IPS-15b (cell line): ENCODE data around the gene GDA.

ENCODE experiments used
- H3K27me3 ChIP-seq: one replicate; pipeline ENCODE4 v1.6.1; 2013; ENCODE audit warnings: low read length; ENCODE audit not compliant: control insufficient read depth, insufficient read depth
- H3K36me3 ChIP-seq: one replicate; pipeline ENCODE4 v1.6.1; 2013; ENCODE audit warnings: low read length; ENCODE audit not compliant: control insufficient read depth, insufficient read depth
- H3K4me1 ChIP-seq: one replicate; pipeline ENCODE4 v1.6.1; 2013; ENCODE audit warnings: mild to moderate bottlenecking, low read length; ENCODE audit not compliant: control insufficient read depth, insufficient read depth
- H3K4me3 ChIP-seq: one replicate; pipeline ENCODE4 v1.5.1; 2013; ENCODE audit warnings: low read depth, low read length
- H3K9ac ChIP-seq: one replicate; pipeline ENCODE4 v1.6.1; 2013; ENCODE audit warnings: low read depth, mild to moderate bottlenecking, low read length
- H3K9me3 ChIP-seq: one replicate; pipeline ENCODE4 v1.6.1; 2013; ENCODE audit warnings: mild to moderate bottlenecking, low read length; ENCODE audit not compliant: control insufficient read depth, insufficient read depth

GDA gene

DNA sequence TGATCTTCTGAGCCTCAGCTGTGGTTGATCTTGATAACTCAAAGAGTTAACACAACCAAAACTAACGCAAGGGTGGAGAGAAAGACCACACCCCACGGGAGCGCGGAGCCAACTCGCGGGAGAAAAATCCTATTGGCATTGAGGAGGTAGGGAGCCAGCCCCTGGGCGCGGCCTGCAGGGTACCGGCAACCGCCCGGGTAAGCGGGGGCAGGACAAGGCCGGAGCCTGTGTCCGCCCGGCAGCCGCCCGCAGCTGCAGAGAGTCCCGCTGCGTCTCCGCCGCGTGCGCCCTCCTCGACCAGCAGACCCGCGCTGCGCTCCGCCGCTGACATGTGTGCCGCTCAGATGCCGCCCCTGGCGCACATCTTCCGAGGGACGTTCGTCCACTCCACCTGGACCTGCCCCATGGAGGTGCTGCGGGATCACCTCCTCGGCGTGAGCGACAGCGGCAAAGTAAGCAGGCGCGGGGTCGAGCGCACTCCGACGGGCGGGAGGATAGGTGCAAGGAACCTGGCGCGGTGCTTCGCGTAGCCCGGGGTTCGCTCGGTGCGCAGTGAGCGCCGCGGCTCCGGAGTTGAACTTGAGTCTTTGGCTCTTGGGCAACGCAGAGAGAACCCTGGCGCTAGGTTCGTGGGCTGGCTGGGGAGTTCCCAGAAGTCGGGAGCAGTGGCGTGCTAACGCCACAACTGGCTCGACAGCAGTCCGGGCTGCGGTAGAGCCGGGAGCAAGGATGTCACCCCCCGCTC is at the start of gene GDA:
GDA (plus strand) TSS at position 210 of the 745 bp plus-strand sequence; CDS start at position 330, 120 bp downstream.
- no peaks in the 10 kb centered on the region for H3K4me1 ChIP-seq
- H3K4me3 ChIP-seq, result peak within 1 kb of the TSS; percentile 74
- H3K36me3 ChIP-seq, result no peaks in the 10 kb centered on the region
- H3K27me3 ChIP-seq, result peaks cover 37% of the 10 kb centered on the region
- H3K9me3 ChIP-seq, result no peaks in the 10 kb centered on the region
- H3K9ac ChIP-seq, result peak within 1 kb of the TSS; percentile 39

DNA sequence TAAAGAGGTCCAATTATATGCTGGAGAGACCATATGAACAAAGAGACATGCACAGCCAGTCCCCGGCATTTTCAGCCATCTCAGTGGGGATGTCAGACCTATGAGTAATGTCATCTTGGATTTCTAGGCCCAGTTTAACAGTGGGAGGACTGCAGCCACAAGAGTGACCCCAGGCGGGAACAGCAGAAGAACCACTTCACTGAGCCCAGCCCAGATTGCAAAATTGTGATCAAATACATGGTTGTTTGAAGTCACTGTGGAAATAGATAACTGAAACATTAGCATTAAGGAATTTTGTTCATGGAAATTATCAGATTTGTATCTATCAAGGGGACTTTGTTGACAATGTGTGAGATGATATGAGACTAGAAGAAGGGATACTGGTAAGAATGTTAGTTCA is 46.7 kb upstream of the GDA start:
- Histone ChIP-seq H3K4me1 (no peaks in the 10 kb centered on the region), H3K9ac (no peak overlapping the region)

GRCh38 chr9:72113056-72113455 is 36.2 kb upstream of the GDA start:
- H3K4me3 ChIP-seq, result no peak overlapping the region

More for the DNA sequence above, 46.7 kb upstream of the GDA start:
- Histone ChIP-seq H3K9me3 (no peaks in the 10 kb centered on the region), H3K36me3 (no peaks in the 10 kb centered on the region), H3K4me3 (no peak overlapping the region), H3K27me3 (no peaks in the 10 kb centered on the region)

GRCh38 chr9:72119853-72120252 is 29.4 kb upstream of the GDA start:
- Histone ChIP-seq H3K9ac (no peak overlapping the region), H3K36me3 (no peaks in the 10 kb centered on the region), H3K4me1 (no peaks in the 10 kb centered on the region), H3K4me3 (no peak overlapping the region), H3K9me3 (no peaks in the 10 kb centered on the region), H3K27me3 (no peaks in the 10 kb centered on the region)

More at GRCh38 chr9:72113056-72113455, 36.2 kb upstream of the GDA start:
- Histone ChIP-seq H3K9ac (no peak overlapping the region), H3K36me3 (no peaks in the 10 kb centered on the region), H3K4me1 (peaks cover 2% of the 10 kb centered on the region), H3K27me3 (peaks cover 2% of the 10 kb centered on the region), H3K9me3 (no peaks in the 10 kb centered on the region)

DNA sequence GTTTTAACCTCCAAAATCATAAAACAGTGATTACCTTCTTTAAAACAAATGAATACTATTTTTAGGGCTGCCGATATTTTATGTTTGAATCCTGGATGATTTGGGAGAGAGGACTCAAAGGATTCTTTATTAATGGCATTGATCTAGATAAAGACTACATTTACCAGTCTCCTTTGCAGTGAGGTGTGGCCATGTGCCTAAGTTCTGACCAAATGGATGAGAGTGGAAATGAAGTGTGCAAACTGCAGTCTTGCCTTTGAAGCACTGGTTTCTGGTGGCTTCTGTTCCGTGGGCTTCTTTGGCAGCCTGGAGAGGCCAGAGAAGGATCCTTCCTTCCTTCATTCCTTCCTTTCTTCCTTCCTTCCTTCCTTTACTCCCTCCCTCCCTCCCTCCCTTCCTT is 24.3 kb upstream of the GDA start:
- Histone ChIP-seq H3K9ac (no peak overlapping the region), H3K4me3 (no peak overlapping the region), H3K9me3 (no peaks in the 10 kb centered on the region), H3K27me3 (no peaks in the 10 kb centered on the region), H3K4me1 (no peaks in the 10 kb centered on the region), H3K36me3 (no peaks in the 10 kb centered on the region)

GRCh38 chr9:72127753-72128152 is 21.5 kb upstream of the GDA start:
- H3K27me3 ChIP-seq, result no peaks in the 10 kb centered on the region
- no peaks in the 10 kb centered on the region for H3K4me1 ChIP-seq

GRCh38 chr9:72128526-72128925 is 20.7 kb upstream of the GDA start:
- Histone ChIP-seq H3K9ac (no peak overlapping the region), H3K4me1 (no peaks in the 10 kb centered on the region), H3K4me3 (no peak overlapping the region), H3K27me3 (no peaks in the 10 kb centered on the region), H3K36me3 (no peaks in the 10 kb centered on the region), H3K9me3 (no peaks in the 10 kb centered on the region)

More at GRCh38 chr9:72127753-72128152, 21.5 kb upstream of the GDA start:
- Histone ChIP-seq H3K36me3 (no peaks in the 10 kb centered on the region), H3K4me3 (no peak overlapping the region), H3K9me3 (no peaks in the 10 kb centered on the region), H3K9ac (no peak overlapping the region)

GRCh38 chr9:72129271-72130156 is 19.7 kb upstream of the GDA start:
- Histone ChIP-seq H3K4me1 (no peaks in the 10 kb centered on the region), H3K36me3 (no peaks in the 10 kb centered on the region), H3K9ac (no peak overlapping the region), H3K4me3 (no peak overlapping the region), H3K9me3 (no peaks in the 10 kb centered on the region), H3K27me3 (no peaks in the 10 kb centered on the region)

DNA sequence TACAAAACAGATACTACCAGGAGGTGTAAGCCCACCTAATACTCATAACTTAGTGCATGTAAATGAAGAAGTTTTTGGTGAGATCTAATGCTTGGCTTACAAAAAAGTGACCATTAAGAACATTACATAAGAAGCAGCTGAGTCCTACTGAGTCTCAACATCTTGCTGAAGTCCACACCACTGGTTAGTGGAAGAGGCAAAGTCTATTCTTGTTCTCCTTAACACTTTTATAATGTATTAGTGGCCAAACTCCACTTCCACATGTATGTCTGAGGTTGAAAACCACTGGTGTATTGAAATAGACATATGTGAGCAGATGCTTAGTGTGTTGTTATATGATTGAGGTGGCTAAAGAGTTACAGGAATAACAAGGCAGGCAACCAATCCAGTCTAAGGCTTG is 18.9 kb upstream of the GDA start:
- no peaks in the 10 kb centered on the region for H3K27me3 ChIP-seq
- H3K4me3 ChIP-seq, result no peak overlapping the region
- H3K9ac ChIP-seq, result no peak overlapping the region
- no peaks in the 10 kb centered on the region for H3K36me3 ChIP-seq
- H3K4me1 ChIP-seq, result no peaks in the 10 kb centered on the region
- H3K9me3 ChIP-seq, result no peaks in the 10 kb centered on the region

DNA sequence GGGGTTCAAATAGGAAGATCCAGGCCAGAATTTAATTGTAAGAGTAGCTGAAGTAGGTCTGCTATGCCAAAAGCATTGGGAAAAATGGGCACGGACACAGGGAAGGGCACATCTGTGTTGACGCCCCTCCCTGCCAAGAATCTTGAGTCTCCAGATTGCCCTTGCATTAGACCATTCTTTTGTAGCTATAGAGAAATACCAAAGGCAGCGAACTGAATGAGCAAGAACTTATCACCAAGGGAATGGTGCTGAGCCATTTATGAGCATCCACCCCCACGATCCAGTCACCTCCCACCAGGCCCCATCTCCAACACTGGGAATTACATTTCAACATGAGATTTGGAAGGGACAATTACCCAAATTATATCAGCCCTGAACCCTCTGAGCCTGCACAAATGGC is 18.0 kb upstream of the GDA start:
- Histone ChIP-seq H3K9ac (no peak overlapping the region), H3K4me3 (no peak overlapping the region), H3K4me1 (no peaks in the 10 kb centered on the region), H3K9me3 (no peaks in the 10 kb centered on the region), H3K36me3 (no peaks in the 10 kb centered on the region), H3K27me3 (no peaks in the 10 kb centered on the region)

DNA sequence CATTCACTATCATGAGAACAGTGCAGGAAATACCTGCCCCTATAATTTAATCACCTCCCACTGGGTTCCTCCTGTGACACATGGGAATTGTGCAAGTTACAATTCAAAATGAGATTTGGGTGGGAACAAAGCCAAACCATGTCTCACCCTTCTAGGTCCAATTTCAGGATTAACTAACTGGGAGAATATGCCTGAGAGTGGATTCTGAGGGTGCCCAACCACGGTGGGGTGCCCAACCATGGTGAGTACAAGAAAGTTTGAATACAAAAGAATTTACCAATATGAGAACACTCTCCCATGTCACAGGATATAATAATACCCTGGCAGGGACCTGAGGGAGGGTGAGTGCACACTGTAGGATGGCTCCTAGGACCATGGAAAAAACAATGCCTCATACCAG is 17.2 kb upstream of the GDA start:
- Histone ChIP-seq H3K4me3 (no peak overlapping the region), H3K4me1 (no peaks in the 10 kb centered on the region), H3K36me3 (no peaks in the 10 kb centered on the region), H3K27me3 (no peaks in the 10 kb centered on the region), H3K9me3 (no peaks in the 10 kb centered on the region), H3K9ac (no peak overlapping the region)
